Sigmoid colon (tissue), 4 donors: Measurements from ENCODE around the gene ANAPC4.

Experiments
- CTCF ChIP-seq, 4 experiments: fragments of 450-650 bp in 3 of 4; fragments of 200-600 bp in 1 of 4; IDR thresholded peaks; one replicate each; pipeline ENCODE4 v1.5.1; 2016 to 2019; ENCODE audit warnings: antibody characterized with exemption in 4 of 4, mild to moderate bottlenecking in 3 of 4, moderate library complexity in 2 of 4
- EP300 ChIP-seq, 4 donors: sonication (generic); formaldehyde crosslinking; IDR thresholded peaks; one replicate each; pipeline ENCODE4 v1.6.1; 2017; ENCODE audit warnings: antibody characterized with exemption in 4 of 4
- POLR2A ChIP-seq, 2 donors: fragments of 450-650 bp; IDR thresholded peaks; one replicate each; pipeline ENCODE4 v1.6.1; 2016; ENCODE audit warnings: antibody characterized with exemption in 2 of 2, mild to moderate bottlenecking in 2 of 2, moderate library complexity in 2 of 2
- POLR2AphosphoS5 ChIP-seq, 4 donors: sonication (generic); formaldehyde crosslinking; IDR thresholded peaks; one replicate each; pipeline ENCODE4 v1.6.1; 2017; ENCODE audit warnings: antibody characterized with exemption in 4 of 4

GRCh38 chr4:25383647-25384046, 6.6 kb downstream of the ANAPC4 start:
- TF ChIP-seq CTCF (IDR thresholded peaks at IDR 0.05) = no peak
- TF ChIP-seq POLR2A (IDR thresholded peaks at IDR 0.05) = no peak
- TF ChIP-seq POLR2AphosphoS5 (IDR thresholded peaks at IDR 0.05) = no peak
- TF ChIP-seq EP300 (IDR thresholded peaks at IDR 0.05) = no peak
